ENCODE results near the gene STAMBP.
"Not testable (repeated sequence)": the region's sequence is repeated elsewhere in the genome, so short reads cannot be mapped to it uniquely, and the experiment has no call there.

STAMBP gene

DNA sequence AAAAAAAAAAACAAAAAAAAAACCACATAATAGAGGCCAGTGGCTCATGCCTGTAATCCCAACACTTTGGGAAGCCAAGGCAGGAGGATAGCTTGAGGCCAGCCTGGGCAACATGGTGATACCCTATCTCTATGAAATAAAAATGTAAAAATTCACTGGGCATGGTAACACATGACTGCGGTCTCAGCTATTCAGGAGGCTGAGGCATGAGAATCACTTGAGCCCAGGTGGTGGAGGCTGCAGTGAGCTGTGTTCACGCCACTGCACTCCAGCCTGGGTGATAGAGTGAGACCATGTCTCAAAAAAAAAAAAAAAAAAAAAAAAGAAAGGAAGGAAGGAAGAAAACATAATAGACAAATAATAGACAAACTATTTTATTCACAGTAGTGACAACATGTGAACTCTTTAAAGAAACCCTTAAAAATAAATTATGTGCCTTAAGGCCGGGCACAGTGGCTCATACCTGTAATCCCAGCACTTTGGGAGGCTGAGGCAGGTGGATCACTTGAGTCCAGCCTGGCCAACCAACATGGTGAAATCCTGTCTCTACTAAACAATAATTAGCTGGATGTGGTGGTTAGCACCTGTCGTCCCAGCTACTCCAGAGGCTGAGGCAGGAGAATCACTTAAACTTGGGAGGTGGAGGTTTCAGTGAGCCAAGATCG, 75.3 kb downstream of the STAMBP start:
- not testable (repeated sequence) for FAIRE-seq; DNase-seq (ENCODE audit: low spot score)

DNA sequence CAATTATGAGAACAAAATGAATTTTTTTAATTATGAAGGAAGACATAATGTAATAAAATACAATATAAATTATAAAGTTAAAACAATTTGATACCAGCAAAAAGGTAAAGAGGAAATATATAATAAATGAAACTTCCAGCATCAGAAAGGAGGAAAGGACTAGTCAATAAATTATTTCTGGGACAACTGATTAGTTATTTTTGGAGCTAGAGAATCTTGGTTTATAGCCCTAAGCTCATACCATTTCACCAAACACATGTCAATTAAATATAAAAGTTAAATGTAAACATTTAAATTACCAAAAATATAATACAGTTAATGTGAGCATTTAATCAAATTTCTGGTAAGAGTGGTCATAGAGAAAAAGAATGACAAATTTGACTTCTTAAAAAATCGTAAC, 76.2 kb downstream of the STAMBP start:
- no peak for FAIRE-seq
- DNase-seq (ENCODE audit: low spot score) = no peak

- no peak for FAIRE-seq
- DNase-seq (ENCODE audit: low spot score) = no peak
These were observed 78.2 kb downstream of the STAMBP start for GRCh38 chr2:73906847-73907505.

GRCh38 chr2:73907840-73908452, 79.2 kb downstream of the STAMBP start:
- FAIRE-seq (peak; percentile 89), DNase-seq (ENCODE audit: low spot score) (peak; percentile 71)

GRCh38 chr2:73908689-73909652, 80.2 kb downstream of the STAMBP start:
- peak; percentile 96 for FAIRE-seq
- DNase-seq (ENCODE audit: low spot score) = peak; percentile 93

GRCh38 chr2:73910873-73911547, 82.2 kb downstream of the STAMBP start:
- no peak for FAIRE-seq
- DNase-seq (ENCODE audit: low spot score) = no peak

GRCh38 chr2:73911548-73912208, 82.9 kb downstream of the STAMBP start:
- no peak for FAIRE-seq
- DNase-seq (ENCODE audit: low spot score) = no peak

DNA sequence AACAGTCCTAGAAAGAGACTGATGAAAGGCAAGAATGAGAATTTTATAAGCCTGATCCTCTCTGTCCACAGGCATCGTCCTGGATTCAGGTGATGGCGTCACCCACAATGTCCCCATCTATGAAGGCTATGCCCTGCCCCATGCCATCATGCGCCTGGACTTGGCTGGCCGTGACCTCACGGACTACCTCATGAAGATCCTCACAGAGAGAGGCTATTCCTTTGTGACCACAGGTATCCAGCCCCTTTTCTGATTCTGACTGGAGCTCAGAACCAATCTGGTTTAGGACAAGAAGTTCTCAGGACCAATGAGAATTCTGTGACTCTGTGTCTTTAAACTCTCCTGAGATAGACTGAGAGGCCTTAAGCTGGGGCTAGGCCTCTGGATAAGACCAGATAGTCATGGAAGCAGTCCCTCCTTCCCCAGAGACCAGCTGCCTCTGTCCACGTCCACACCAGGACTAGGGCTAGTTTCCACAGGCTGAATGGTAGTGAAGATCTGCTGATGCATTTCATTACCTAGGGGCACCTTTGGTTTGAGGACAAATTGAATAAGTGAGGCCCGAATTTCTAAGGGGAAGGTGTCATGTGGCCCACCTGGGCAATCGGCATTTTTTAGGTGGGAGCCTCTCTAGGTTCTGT, 84.8 kb downstream of the STAMBP start:
- no peak for FAIRE-seq
- DNase-seq (ENCODE audit: low spot score) = no peak

GRCh38 chr2:73914667-73915066, 85.9 kb downstream of the STAMBP start:
- no peak for FAIRE-seq
- DNase-seq (ENCODE audit: low spot score) = no peak

DNA sequence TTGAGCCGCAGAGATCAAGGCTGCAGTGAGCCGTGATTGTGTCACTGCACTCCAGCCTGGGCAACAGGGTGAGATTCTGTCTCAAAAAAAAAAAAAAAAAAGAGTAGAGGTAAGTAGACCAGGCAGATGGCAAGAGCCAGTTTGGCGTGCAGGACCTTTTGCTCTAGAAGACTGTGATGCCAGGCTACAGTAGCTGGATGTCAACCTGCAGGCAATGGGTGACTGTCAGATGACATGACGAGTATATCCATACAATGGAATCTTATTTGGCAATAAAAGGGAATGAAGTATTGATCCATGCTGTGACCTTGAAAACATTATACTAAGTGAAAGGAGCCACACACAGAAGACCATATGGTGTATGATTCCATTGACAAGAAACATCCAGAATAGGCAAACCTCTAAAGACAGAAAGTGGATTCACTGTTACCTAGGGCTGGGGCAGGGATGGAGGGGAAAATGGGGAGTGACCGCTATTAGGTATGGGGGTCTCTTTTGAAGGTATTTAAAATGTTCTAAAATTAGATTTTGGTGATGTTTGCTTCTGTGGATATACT, 86.8 kb downstream of the STAMBP start:
- no peak for FAIRE-seq
- DNase-seq (ENCODE audit: low spot score) = no peak

DNA sequence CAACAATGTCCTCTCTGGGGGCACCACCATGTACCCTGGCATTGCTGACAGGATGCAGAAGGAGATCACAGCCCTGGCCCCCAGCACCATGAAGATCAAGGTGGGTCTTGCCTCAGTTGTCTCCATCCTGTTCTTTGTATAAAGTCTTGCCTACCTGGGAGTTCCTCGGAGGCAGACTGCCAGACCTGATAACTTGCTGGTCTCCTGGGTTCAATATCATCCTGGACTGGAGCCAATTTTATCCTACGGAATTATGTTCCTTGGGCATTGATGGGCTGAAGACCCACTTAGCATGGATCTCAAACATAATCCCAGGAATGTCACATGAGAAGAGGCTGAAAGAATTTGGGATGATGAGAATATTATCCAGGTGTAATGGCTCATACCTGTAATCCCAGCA, 87.9 kb downstream of the STAMBP start:
- DNase-seq (ENCODE audit: low spot score) = no peak
- FAIRE-seq = no peak

GRCh38 chr2:73917296-73917695, 88.5 kb downstream of the STAMBP start:
- no peak for FAIRE-seq
- no peak for DNase-seq (ENCODE audit: low spot score)

- FAIRE-seq (no peak), DNase-seq (ENCODE audit: low spot score) (no peak)
These were observed 89.0 kb downstream of the STAMBP start for GRCh38 chr2:73917696-73918207.

GRCh38 chr2:73918856-73919255, 90.1 kb downstream of the STAMBP start:
- no peak for FAIRE-seq
- no peak for DNase-seq (ENCODE audit: low spot score)

DNA sequence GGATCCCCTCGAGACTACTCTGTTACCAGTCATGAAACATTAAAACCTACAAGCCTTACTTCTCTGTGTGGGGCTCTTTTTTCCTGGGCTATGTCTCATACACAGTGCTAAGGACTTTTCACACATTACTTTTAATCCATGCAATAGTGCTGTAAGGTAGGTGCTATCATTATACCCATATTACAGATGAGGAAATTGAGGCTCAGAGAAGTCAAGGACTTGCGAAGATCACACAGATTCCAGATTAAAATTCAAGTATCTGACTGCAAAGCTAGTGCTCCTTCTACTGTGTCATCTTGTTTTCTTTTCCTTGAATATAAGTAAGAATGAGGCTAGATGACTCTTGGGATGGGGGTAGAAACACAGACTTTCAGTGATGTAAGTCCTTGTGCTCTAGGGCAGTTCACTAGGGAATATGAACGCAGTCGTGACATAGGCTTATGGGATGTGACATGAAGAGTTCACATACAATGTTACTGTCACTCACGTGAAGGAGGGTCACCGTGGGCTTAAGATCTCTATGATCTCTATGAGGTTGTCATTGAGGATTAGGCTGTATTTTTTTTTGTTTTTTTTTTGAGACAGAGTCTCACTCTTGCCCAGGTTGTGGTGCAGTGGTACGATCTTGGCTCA, 91.0 kb downstream of the STAMBP start:
- no peak for FAIRE-seq

GRCh38 chr2:73920577-73921545, 92.1 kb downstream of the STAMBP start:
- DNase-seq (ENCODE audit: low spot score) = no peak

More for the DNA sequence above, 91.0 kb downstream of the STAMBP start:
- no peak for DNase-seq (ENCODE audit: low spot score)

DNA sequence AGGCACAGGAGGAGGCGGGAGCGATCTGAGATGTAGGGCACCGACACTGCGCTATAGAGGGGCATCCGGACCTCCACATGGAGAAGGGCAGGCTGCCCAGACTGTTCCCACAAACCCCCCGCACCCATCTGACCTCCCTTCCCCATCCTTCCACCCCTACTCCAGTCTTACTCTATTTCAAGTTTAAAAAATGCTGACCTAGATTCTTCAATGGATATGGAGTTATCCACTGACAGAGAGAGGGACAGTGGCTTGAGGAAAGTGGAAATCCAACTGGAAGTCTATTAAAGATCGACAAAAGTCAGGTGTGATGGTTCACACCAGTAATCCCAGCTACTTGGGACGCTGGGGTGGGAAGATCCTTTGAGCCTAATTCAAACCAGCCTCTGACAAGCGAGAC, 92.8 kb downstream of the STAMBP start:
- no peak for FAIRE-seq
- DNase-seq (ENCODE audit: low spot score) = no peak

More at GRCh38 chr2:73920577-73921545, 92.1 kb downstream of the STAMBP start:
- FAIRE-seq = no peak

GRCh38 chr2:73922681-73923080, 93.9 kb downstream of the STAMBP start:
- no peak for FAIRE-seq

More at GRCh38 chr2:73922681-73923080, 93.9 kb downstream of the STAMBP start:
- no peak for DNase-seq (ENCODE audit: low spot score)

All from RCC 7860 (cell line).